GM12891 (cell line): Measurements from ENCODE around the gene BCORL1.

Experiments used
- PAX5 ChIP-seq: IDR thresholded peaks from 2 replicates; pipeline ENCODE4 v1.6.1; 2011; ENCODE audit warnings: low read length, moderate library complexity, mild to moderate bottlenecking; ENCODE audit not compliant: insufficient read depth, severe bottlenecking
- POLR2A ChIP-seq: IDR thresholded peaks from 2 replicates; pipeline ENCODE4 v1.6.1; 2011; ENCODE audit warnings: low read depth, low read length, control low read depth
- POLR2AphosphoS5 ChIP-seq: IDR thresholded peaks from 2 replicates; pipeline ENCODE4 v1.6.1; 2011; ENCODE audit warnings: low read depth, low read length, control low read depth
- SPI1 ChIP-seq: IDR thresholded peaks from 2 replicates; pipeline ENCODE4 v1.6.1; 2011; ENCODE audit warnings: low read depth, low read length, control low read depth
- TAF1 ChIP-seq: IDR thresholded peaks from 2 replicates; pipeline ENCODE4 v1.6.1; 2011; ENCODE audit warnings: low read depth, low read length, control low read depth

- TF ChIP-seq POLR2AphosphoS5 (no peak), POLR2A (no peak), TAF1 (no peak), SPI1 (no peak), PAX5 (no peak)
These were observed 107.9 kb downstream of the BCORL1 start for GRCh38 chrX:130090364-130090763.
